HepG2 (cell line): ENCODE data around the gene WDR87. TPM values are rescaled to one million over a fixed set of nuclear protein-coding genes. Genes with fewer than 3 reads are reported as not detected.

Experiments used
- ELF1 ChIP-seq: sonication (generic); formaldehyde crosslinking; IDR thresholded peaks from 2 replicates; pipeline ENCODE4 v1.4.0; 2020; ENCODE audit warnings: missing genetic modification reagents
- KDM6A ChIP-seq: IDR thresholded peaks from 2 replicates; pipeline ENCODE4 v1.6.1; 2016; ENCODE audit warnings: low read depth
- MAFK ChIP-seq, 2 experiments: IDR thresholded peaks in 1 of 2; conservative IDR thresholded peaks in 1 of 2; 2 replicates each; pipeline ENCODE4 v1.6.1; 2011; ENCODE audit warnings: improper control_type of control experiment in 2 of 2, low read length in 2 of 2
- MEF2D ChIP-seq: sonication (generic); formaldehyde crosslinking; IDR thresholded peaks from 2 replicates; pipeline ENCODE4 v1.5.1; 2020; ENCODE audit warnings: mild to moderate bottlenecking, missing genetic modification reagents
- MIER3 ChIP-seq: IDR thresholded peaks from 2 replicates; pipeline ENCODE4 v1.6.1; 2016; ENCODE audit warnings: missing compliant biosample characterization, borderline replicate concordance
- NR2F6 ChIP-seq, 2 experiments: IDR thresholded peaks; 2 replicates each; pipeline ENCODE4 v1.6.1; 2016; ENCODE audit warnings: antibody characterized with exemption in 1 of 2, mild to moderate bottlenecking in 1 of 2
- TBX3 ChIP-seq: fragments of 450-650 bp; IDR thresholded peaks from 2 replicates; pipeline ENCODE4 v1.6.1; 2017; ENCODE audit warnings: antibody characterized with exemption, mild to moderate bottlenecking, inconsistent platforms, borderline replicate concordance
- ZBTB8A ChIP-seq: sonication (generic); formaldehyde crosslinking; IDR thresholded peaks from 2 replicates; pipeline ENCODE4 v1.4.0; 2020; ENCODE audit warnings: mild to moderate bottlenecking, low read depth, missing genetic modification reagents, borderline replicate concordance
- ZFP82 ChIP-seq: sonication (generic); formaldehyde crosslinking; IDR thresholded peaks from 2 replicates; pipeline ENCODE4 v1.5.1; 2020; ENCODE audit warnings: mild to moderate bottlenecking, missing genetic modification reagents, borderline replicate concordance
- polyA plus RNA-seq, 8 experiments: library from polyadenylated mRNA; depleted of rRNA in 3 of 8; stranded (reverse) in 7 of 8; unstranded in 1 of 8; fragments of >200 nt; fragmentation: Illumina TruSeq in 4 of 8; extraction: Trizol in 4 of 8; gene quantifications; 2 replicates each; pipeline versions ENCODE4 v1.2.1 to v1.2.3, GENCODE V29; 2011 to 2016; ENCODE audit warnings: low read depth in 4 of 8, missing spikeins in 1 of 8, mixed read lengths in 1 of 8; ENCODE audit not compliant: insufficient read depth in 1 of 8
- total RNA-seq, 5 experiments: library from RNA; depleted of rRNA; stranded (reverse); fragments of >200 nt; fragmentation: Illumina TruSeq; extraction: Trizol; gene quantifications; 2 replicates each; pipeline ENCODE4 v1.2.3, GENCODE V29; 2016; ENCODE audit warnings: low read depth in 1 of 5
- TF ChIP-seq, protein P1 (sequence below): IDR thresholded peaks from 2 replicates; pipeline ENCODE4 v1.4.0; 2020; ENCODE audit warnings: mild to moderate bottlenecking, missing genetic modification reagents
- TF ChIP-seq, protein P2 (sequence below), 2 experiments: fragments of 450-650 bp in 1 of 2; sonication (generic) in 1 of 2; formaldehyde crosslinking in 1 of 2; IDR thresholded peaks; 2 replicates each; pipeline versions ENCODE4 v1.6.1 to v1.8.0; 2016 to 2022; ENCODE audit warnings: antibody characterized with exemption in 1 of 2, mild to moderate bottlenecking in 1 of 2, missing genetic modification reagents in 1 of 2
- TF ChIP-seq, protein P3 (sequence below): IDR thresholded peaks from 2 replicates; pipeline ENCODE4 v1.6.1; 2016; ENCODE audit warnings: low read depth, control low read depth
- TF ChIP-seq, protein P4 (sequence below): sonication (generic); IDR thresholded peaks from 2 replicates; pipeline ENCODE4 v1.6.1; 2016; ENCODE audit warnings: low read depth, borderline replicate concordance

Gene WDR87
- total and polyA plus RNA-seq, 2 of the 13 experiments (the other 11 are each of a cell fraction or from before 2014, with no cell fraction given), result not detected

DNA sequence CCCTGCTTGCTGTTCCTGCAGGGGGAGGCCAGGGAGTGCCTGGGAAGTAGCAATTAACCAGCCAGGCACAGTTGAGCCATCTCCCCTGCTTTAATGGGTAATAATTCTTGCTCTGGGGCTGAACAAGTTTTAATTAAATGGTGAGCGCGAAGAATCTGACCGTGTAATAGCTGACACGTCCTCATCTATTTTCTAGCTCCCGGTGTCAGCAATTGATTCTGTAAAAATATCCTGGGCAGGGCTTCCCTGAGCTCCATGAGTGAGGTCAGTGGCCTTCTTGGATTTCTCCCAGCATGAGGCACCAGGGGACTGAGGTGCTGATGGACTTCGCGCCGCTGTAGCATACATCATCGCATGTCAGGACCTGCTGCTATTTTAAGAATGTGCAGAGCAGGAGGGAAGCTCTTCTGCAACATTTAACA is 27.6 kb upstream of the WDR87 start (continued):
- TF ChIP-seq NR2F6 (IDR thresholded peaks at IDR 0.05) (peak; percentile 53; the same call in 1 of the 2 replicates), NR2F6 (CRISPR knock-in tag; IDR thresholded peaks at IDR 0.05) (peak; percentile 77), MAFK (conservative IDR thresholded peaks at IDR 0.05 in 1 of 2, IDR thresholded peaks at IDR 0.05 in 1 of 2; ENCODE audit: low read length in 2 of 2) (0 out of 4 replicates have a peak, but pooled peaks of 1 of the 2 experiments have one; percentile 22), ZFP82 (CRISPR knock-in tag) (no peak), MEF2D (peak; percentile 92), TBX3 (peak; percentile 44; the same call in 1 of the 2 replicates), KDM6A (CRISPR knock-in tag) (peak; percentile 85), MIER3 (CRISPR knock-in tag) (no peak; the same call in 1 of the 2 replicates), ZBTB8A (CRISPR knock-in tag) (no peak), ELF1 (0 out of 2 replicates have a peak, but pooled peaks have one; percentile 18)
- TF ChIP-seq, protein P1, sequence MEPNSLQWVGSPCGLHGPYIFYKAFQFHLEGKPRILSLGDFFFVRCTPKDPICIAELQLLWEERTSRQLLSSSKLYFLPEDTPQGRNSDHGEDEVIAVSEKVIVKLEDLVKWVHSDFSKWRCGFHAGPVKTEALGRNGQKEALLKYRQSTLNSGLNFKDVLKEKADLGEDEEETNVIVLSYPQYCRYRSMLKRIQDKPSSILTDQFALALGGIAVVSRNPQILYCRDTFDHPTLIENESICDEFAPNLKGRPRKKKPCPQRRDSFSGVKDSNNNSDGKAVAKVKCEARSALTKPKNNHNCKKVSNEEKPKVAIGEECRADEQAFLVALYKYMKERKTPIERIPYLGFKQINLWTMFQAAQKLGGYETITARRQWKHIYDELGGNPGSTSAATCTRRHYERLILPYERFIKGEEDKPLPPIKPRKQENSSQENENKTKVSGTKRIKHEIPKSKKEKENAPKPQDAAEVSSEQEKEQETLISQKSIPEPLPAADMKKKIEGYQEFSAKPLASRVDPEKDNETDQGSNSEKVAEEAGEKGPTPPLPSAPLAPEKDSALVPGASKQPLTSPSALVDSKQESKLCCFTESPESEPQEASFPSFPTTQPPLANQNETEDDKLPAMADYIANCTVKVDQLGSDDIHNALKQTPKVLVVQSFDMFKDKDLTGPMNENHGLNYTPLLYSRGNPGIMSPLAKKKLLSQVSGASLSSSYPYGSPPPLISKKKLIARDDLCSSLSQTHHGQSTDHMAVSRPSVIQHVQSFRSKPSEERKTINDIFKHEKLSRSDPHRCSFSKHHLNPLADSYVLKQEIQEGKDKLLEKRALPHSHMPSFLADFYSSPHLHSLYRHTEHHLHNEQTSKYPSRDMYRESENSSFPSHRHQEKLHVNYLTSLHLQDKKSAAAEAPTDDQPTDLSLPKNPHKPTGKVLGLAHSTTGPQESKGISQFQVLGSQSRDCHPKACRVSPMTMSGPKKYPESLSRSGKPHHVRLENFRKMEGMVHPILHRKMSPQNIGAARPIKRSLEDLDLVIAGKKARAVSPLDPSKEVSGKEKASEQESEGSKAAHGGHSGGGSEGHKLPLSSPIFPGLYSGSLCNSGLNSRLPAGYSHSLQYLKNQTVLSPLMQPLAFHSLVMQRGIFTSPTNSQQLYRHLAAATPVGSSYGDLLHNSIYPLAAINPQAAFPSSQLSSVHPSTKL (CRISPR knock-in tag), result peak; percentile 89
- TF ChIP-seq, protein P2, sequence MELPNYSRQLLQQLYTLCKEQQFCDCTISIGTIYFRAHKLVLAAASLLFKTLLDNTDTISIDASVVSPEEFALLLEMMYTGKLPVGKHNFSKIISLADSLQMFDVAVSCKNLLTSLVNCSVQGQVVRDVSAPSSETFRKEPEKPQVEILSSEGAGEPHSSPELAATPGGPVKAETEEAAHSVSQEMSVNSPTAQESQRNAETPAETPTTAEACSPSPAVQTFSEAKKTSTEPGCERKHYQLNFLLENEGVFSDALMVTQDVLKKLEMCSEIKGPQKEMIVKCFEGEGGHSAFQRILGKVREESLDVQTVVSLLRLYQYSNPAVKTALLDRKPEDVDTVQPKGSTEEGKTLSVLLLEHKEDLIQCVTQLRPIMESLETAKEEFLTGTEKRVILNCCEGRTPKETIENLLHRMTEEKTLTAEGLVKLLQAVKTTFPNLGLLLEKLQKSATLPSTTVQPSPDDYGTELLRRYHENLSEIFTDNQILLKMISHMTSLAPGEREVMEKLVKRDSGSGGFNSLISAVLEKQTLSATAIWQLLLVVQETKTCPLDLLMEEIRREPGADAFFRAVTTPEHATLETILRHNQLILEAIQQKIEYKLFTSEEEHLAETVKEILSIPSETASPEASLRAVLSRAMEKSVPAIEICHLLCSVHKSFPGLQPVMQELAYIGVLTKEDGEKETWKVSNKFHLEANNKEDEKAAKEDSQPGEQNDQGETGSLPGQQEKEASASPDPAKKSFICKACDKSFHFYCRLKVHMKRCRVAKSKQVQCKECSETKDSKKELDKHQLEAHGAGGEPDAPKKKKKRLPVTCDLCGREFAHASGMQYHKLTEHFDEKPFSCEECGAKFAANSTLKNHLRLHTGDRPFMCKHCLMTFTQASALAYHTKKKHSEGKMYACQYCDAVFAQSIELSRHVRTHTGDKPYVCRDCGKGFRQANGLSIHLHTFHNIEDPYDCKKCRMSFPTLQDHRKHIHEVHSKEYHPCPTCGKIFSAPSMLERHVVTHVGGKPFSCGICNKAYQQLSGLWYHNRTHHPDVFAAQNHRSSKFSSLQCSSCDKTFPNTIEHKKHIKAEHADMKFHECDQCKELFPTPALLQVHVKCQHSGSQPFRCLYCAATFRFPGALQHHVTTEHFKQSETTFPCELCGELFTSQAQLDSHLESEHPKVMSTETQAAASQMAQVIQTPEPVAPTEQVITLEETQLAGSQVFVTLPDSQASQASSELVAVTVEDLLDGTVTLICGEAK (IDR thresholded peaks at IDR 0.05), result no peak
- TF ChIP-seq, protein P2 (CRISPR knock-in tag; IDR thresholded peaks at IDR 0.05), result peak; percentile 30; the same call in 1 of the 2 replicates
- TF ChIP-seq, protein P3, sequence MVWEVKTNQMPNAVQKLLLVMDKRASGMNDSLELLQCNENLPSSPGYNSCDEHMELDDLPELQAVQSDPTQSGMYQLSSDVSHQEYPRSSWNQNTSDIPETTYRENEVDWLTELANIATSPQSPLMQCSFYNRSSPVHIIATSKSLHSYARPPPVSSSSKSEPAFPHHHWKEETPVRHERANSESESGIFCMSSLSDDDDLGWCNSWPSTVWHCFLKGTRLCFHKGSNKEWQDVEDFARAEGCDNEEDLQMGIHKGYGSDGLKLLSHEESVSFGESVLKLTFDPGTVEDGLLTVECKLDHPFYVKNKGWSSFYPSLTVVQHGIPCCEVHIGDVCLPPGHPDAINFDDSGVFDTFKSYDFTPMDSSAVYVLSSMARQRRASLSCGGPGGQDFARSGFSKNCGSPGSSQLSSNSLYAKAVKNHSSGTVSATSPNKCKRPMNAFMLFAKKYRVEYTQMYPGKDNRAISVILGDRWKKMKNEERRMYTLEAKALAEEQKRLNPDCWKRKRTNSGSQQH, result peak; percentile 60; the same call in 1 of the 2 replicates
- TF ChIP-seq, protein P4, sequence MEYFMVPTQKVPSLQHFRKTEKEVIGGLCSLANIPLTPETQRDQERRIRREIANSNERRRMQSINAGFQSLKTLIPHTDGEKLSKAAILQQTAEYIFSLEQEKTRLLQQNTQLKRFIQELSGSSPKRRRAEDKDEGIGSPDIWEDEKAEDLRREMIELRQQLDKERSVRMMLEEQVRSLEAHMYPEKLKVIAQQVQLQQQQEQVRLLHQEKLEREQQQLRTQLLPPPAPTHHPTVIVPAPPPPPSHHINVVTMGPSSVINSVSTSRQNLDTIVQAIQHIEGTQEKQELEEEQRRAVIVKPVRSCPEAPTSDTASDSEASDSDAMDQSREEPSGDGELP, result peak; percentile 48; the same call in 1 of the 2 replicates
